Esophagus muscularis mucosa (tissue), 3 donors: ENCODE measurements around the gene PTPN14.

Experiments used
- POLR2AphosphoS5 ChIP-seq, 2 donors: sonication (generic); formaldehyde crosslinking; IDR thresholded peaks; one replicate each; pipeline ENCODE4 v1.6.1; 2017; ENCODE audit warnings: antibody characterized with exemption in 2 of 2
- TF ChIP-seq, protein P1 (sequence below), 3 experiments: fragments of 200-600 bp in 2 of 3; fragments of 450-650 bp in 1 of 3; sonication (generic) in 2 of 3; IDR thresholded peaks; one replicate each; pipeline ENCODE4 v1.5.1; 2017 to 2019; ENCODE audit warnings: antibody characterized with exemption in 3 of 3, mild to moderate bottlenecking in 2 of 3, moderate library complexity in 1 of 3

DNA sequence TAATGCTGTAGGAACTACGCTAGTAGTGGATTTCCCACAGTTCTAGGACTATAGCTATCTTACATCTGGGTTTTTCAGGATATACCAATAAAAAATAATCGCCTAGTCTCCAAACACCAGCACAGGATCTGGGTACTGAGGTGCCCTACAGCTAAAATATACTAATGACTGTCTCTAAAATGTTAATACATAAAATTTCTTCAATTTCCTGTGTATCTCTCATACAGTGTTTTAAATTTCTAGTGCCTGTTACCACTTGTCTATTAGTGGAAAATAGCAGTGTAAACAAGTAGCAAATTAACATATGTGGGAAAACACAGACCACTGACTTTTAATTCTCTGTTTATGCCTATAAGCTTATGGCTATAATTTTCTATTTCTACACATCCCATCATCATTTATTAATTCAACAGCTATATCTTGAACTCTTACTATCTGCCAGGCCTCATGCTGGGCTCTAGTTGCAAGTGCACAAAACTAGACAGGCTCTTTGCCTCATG is 16.1 kb upstream of the PTPN14 start:
- TF ChIP-seq, protein P1, sequence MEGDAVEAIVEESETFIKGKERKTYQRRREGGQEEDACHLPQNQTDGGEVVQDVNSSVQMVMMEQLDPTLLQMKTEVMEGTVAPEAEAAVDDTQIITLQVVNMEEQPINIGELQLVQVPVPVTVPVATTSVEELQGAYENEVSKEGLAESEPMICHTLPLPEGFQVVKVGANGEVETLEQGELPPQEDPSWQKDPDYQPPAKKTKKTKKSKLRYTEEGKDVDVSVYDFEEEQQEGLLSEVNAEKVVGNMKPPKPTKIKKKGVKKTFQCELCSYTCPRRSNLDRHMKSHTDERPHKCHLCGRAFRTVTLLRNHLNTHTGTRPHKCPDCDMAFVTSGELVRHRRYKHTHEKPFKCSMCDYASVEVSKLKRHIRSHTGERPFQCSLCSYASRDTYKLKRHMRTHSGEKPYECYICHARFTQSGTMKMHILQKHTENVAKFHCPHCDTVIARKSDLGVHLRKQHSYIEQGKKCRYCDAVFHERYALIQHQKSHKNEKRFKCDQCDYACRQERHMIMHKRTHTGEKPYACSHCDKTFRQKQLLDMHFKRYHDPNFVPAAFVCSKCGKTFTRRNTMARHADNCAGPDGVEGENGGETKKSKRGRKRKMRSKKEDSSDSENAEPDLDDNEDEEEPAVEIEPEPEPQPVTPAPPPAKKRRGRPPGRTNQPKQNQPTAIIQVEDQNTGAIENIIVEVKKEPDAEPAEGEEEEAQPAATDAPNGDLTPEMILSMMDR (IDR thresholded peaks at IDR 0.05), result no peak
- no peak for TF ChIP-seq POLR2AphosphoS5 (IDR thresholded peaks at IDR 0.05)
